ENCODE measurements around the gene PIGV.

The PIGV gene

GRCh38 chr1:26787706-26788514 lies at the start of gene PIGV:
TSS of gene PIGV (plus strand) at chr1:26787950. CDS start at chr1:26790816, 2,866 bp downstream.
- peak; percentile 43 for DNase-seq

GRCh38 chr1:26739329-26739914 lies 48.3 kb upstream of the PIGV start:
- DNase-seq = no peak

DNA sequence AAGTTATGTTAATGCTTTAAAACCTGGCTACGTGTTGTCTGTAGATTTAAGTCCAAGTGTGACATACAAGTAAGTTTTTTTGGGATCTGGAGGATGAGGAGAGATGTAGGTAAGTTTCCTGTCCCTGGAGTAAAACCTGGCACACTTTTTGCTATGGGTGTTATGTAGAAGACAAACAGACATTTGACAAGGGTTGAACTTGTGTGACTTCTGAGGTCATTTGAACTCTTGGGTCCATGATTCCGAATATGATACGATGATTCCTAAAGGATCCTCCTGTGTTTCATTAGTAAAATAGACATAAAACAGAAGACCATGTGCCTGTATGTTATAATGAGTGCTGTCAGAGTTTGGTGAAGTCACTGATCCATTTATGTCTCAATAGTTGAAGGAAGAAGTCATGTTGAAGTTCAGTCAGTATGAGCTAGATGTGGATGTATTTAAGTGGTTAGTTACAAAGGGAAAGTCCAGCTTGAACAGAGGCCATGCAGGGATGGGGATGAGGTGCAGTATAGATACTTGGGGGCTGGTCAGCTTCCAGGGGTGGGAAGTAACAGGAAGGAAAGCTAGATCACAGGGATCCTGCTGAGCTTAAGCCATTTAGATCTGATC lies 47.6 kb upstream of the PIGV start:
- DNase-seq = no peak

DNA sequence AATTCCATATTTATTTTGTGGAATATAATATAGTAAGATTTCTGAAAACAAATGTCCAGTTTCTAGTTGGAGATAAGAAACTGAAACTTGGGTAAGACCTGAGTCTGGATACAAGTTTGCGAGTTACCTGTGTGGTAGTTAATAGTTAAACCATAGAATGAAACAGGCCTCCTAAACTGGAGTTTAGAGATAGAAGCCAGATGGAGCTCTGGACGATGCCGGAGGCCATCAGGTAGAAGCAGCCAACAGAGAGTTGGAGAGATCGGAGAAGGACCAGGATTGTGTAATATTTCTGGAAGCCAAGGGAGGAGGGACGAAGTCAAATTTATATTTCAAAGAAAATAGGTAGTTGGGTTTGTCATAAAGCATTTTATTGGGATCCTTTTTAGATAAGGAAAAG lies 46.8 kb upstream of the PIGV start:
- no peak for DNase-seq

GRCh38 chr1:26743426-26744059 lies 44.2 kb upstream of the PIGV start:
- no peak for DNase-seq

- DNase-seq = no peak
Observed at GRCh38 chr1:26744075-26744959, 43.4 kb upstream of the PIGV start.

DNA sequence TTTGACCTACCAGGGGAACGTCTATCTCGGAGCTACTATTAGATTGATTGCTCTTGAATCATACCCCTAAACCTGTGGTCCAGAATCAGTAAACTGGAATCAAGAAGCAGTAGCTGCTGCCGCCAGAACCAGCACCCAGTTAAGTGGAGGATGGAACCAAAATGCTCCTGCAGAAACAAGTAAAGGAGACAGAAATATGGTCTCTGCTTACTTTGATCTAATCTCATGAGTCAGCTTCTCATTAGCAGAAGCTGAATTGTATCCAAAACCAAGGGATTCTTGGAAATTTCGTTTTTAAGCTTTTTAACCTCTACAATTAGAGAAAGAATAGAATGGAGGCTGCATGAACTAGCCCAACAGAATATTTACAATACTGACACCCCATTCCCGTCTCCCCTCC lies 42.6 kb upstream of the PIGV start:
- DNase-seq = no peak

- no peak for DNase-seq
Observed at GRCh38 chr1:26747048-26747447, 40.7 kb upstream of the PIGV start.

DNA sequence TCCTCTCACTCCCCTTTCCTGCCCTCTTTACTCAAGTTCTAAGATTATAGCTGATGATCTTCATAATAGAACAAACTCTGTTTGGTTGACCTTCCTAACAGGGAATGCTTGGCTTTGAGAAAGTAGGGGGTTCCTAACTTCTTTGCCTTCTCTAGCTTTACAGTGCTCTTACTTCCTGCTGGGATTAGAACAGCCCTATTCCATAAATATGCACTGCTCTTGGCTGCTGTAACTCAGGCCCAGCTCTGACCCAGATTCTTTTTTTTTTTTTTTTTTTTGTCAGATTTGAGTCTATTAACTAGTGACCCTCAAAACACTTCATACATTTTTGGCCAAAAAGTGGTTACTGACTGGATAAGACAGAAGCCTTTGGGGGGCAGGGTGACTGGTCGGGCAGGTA lies 39.4 kb upstream of the PIGV start:
- no peak for DNase-seq

DNA sequence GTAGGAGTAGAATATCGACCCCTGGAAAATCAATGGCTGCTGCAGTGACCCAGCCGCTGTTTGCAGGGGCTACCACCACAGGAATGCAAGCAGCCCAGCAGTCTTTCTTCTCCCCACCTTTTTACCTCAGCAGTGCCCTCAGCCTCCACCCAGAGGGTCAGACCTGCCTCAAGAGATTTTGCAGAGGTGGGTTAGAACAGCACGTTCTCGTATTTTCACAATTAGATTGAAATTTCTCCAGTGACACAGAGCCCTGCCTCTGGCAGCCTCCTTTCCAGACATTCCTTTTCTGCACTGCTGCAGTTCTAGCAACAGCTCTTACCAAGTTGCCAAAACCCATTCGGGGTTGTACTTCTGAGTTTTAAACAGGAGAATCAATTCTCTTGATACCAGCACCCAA lies 38.3 kb upstream of the PIGV start:
- DNase-seq = no peak

GRCh38 chr1:26750428-26750827 lies 37.3 kb upstream of the PIGV start:
- DNase-seq = no peak

GRCh38 chr1:26752519-26752918 lies 35.2 kb upstream of the PIGV start:
- no peak for DNase-seq

- no peak for DNase-seq
Observed at GRCh38 chr1:26754086-26754874, 33.5 kb upstream of the PIGV start.

DNA sequence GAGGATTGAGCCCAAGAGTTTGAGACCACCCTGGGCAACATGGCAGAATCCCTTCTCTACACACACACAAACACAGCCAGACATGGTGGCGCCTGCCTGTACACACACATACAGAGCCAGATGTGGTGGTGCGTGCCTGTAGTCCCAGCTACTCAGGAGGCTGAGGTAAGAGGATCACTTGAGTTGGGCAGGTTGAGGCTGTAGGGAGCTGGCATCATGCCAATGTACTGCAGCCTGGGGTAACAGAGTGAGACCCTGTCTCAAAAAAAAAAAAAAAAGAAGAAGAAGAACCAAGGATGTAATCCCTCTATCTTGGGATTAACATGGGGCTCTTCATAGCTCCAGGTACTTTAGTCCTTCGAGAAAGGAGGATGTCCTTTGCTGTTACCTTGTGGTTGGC lies 29.4 kb upstream of the PIGV start:
- DNase-seq = no peak

DNA sequence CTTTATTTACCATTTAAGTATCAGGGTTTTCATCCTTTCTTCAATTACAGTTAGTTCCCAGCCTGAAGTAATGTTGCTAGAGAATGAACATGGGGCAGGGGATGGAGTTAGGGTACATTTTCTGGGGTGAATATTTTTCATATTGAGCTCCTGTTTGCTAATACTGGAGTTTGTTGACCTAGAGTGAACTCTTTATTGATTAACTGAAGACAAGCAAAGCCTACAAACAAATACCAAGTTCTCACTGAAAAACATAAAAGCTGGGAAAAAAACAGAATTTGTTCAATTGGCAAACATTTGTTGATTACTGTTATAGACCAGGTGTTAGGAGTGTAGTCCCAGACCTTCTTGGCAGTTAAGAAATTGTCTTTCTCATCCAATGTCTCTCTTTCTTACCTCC lies 28.2 kb upstream of the PIGV start:
- no peak for DNase-seq

- no peak for DNase-seq
Observed at GRCh38 chr1:26761217-26761616, 26.5 kb upstream of the PIGV start.

GRCh38 chr1:26767714-26768113 lies 20.0 kb upstream of the PIGV start:
- DNase-seq = no peak

DNA sequence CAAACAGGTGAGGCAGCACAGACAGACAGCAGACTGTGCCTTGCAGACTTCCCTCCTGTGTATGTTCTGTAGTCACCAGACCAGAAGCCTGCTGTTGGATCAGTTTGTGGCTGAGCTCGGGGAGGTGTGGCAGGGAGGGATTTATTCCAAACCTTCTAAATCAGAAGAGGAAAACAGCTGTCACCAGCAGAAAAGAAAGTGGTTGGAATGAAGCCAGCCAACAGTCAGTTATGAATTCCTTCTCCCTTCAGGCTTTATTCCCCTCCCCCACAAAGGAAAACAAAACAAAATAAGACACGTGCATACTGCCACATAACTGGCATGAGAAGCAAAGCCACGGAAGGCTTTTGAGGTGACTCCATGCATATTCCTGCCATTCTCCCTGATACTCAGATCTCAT lies 19.0 kb upstream of the PIGV start:
- no peak for DNase-seq

- no peak for DNase-seq
Observed at GRCh38 chr1:26771285-26771642, 16.5 kb upstream of the PIGV start.

GRCh38 chr1:26771643-26772321 lies 16.0 kb upstream of the PIGV start:
- no peak for DNase-seq

GRCh38 chr1:26772687-26773086 lies 15.1 kb upstream of the PIGV start:
- no peak for DNase-seq
